NOMO-1 treated with dmso at 0.1 percent for 144 hours (cell line): ENCODE measurements around the gene PFKP.

Source experiments
- DNase-seq: peaks from one replicate; lab custom pipeline; 2025; ENCODE audit not compliant: unreplicated experiment; lab: John Stamatoyannopoulos, UW

PFKP gene

DNA sequence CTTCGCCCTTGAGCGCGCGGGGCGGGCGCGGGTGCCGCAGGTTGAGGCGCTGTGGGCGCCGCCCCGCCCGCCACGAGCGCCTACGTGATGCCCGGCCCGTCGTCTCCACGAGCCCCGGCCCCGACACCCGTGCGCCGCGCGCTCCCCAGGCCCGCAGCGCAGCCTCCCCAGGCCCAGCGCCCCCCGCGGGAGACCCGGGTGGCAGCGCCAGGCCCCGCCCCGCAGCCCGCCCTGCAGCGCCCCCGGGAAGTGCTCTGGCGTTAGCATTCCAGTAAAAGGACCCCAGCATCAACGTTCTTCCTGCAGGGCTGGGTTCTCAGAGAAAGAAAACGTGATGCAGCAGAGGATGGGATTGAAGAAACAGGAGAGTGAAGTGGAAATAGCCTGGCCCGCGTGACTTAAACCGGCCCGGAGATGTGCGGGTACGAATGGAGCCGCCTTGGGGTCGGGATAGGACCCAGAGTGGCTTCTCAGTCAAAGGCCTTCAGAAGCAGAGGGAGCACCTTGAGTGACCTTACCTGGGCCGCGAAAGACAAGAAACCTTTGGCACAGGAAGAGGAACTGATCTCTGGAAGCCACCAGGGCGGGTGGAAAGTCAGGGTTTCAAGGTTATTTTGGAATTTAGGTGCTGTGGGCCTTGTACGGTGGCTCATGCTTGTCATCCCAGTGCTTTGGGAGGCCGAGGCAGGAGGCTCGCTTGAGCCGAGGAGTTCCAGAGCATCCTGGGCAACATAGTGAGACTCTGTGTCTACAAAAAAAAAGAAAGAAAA is 1.8 kb downstream of the PFKP start:
- DNase-seq: no peak

- DNase-seq: no peak
Measured at GRCh38 chr10:3069876-3070275, 2.5 kb downstream of the PFKP start.

- no peak for DNase-seq
Measured at GRCh38 chr10:3071405-3072198, 4.3 kb downstream of the PFKP start.

DNA sequence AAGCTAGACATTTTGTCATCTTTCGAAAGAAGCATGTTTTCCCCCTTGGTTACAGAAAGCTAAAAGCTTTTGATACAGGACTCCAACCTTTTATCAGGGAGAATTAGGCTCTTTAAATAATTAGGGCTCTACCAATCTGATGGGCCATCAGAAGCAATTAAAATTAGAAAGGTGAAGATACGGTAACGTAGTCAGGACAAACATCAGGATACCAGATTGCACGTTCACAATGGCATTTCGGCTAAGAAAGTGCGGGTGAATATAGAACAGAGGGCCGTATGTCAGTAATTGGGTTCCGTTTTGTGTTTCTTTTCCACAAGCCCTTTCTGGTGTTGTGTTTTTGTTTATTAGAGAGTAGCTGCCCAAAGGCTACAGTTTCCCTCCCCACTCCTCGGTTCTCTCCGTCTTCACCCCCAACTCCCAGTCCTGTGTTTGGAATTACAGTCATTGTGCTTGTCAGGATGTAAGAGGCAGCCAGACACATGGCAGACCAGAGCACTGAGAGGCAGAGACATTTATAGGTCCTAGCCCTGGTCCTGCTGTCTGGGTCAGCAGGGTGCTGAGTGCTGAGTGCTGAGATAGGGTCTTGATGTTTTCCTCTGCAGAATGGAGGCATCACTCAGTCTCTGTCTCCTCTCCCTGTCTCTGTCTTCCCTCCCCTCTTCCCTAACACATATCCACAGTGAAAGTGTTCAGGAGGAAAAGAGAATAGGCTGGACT is 5.5 kb downstream of the PFKP start:
- DNase-seq: no peak

GRCh38 chr10:3074145-3074665 is 6.9 kb downstream of the PFKP start:
- DNase-seq: no peak

DNA sequence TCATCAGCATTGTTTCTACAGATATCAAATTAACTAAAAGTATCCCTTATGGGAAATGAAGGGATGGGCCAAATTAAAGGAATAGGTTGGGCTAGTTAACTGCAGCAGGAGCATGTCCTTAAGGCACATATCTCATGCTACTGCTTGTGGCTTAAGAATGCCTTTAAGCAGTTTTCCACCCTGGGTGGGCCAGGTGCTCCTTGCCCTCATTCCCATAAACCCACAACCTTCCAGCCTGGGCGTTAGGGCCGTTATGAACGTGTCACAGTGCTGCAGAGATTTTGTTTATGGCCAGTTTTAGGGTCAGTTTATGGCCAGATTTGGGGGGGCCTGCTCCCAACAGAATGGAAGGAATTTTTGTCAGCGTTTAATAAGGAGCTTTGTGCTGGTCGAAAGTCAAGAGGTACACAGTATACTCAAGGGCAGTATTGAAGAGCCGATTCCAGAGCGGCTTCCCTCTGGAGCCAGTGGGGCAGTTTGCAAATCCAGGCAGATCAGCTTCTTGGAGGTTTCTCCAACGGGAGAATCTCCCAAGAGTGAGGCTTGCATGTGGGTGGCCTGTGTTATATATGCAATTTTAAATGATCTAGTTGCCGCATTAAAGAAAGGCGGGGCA is 7.7 kb downstream of the PFKP start:
- no peak for DNase-seq

DNA sequence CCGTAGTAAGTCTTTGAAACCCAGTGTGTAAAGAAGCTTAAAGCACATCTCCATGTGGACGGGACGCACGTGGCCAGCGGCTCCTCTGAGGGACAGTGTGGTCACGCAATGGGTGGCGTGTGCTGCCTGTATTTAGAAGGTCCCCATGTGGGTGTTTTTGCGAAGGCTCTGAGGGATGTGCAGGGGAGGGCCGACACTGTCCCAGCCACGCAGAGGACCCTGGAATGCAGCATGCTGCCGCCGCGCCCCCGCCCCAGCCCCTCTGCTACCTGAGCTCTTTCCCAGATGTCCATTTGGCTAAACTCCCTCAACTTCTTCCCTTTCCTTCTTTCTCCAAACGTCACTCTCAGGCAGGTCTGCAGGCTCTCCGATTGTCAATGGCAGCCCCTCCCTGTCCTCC is 8.8 kb downstream of the PFKP start:
- no peak for DNase-seq

DNA sequence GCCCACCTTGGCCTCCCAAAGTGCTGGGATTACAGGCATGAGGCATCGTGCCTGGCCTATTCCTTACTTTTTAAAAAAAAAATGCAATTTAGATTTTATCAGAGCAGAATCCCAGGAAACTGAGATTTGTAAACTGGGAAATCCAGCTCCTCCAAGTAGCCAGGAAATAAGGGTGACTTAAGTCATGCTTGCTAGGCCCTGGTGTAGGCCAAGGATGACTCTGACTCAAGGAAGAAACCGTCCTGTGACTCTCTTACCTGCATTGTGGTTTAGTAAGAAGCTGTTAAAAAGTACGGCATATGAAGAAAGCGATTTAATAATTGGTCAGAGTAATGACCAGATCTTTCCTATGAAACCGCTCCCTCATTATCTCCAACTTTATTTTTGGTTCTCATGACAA is 10.2 kb downstream of the PFKP start:
- DNase-seq: no peak

- DNase-seq: no peak
Measured at GRCh38 chr10:3077940-3078630, 10.7 kb downstream of the PFKP start.

GRCh38 chr10:3081383-3081981 is 14.1 kb downstream of the PFKP start:
- no peak for DNase-seq

DNA sequence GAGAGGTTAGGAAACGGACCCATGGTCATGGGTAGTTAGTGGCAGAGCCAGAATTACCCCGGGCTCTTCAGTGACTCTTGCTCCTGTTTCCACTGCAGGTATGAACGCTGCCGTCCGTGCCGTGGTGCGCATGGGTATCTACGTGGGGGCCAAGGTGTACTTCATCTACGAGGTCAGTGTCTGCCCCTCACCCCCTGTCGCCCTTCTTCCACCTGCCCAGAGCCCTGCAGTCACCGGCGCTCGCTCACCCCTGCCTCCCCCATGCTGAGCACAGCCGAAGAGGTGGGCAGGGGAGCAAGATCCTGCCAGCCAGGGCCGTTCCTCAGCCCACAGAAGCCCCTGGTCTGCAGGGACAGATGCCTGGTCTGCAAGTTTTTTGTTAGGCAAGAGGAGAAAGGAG is 14.9 kb downstream of the PFKP start:
- no peak for DNase-seq

DNA sequence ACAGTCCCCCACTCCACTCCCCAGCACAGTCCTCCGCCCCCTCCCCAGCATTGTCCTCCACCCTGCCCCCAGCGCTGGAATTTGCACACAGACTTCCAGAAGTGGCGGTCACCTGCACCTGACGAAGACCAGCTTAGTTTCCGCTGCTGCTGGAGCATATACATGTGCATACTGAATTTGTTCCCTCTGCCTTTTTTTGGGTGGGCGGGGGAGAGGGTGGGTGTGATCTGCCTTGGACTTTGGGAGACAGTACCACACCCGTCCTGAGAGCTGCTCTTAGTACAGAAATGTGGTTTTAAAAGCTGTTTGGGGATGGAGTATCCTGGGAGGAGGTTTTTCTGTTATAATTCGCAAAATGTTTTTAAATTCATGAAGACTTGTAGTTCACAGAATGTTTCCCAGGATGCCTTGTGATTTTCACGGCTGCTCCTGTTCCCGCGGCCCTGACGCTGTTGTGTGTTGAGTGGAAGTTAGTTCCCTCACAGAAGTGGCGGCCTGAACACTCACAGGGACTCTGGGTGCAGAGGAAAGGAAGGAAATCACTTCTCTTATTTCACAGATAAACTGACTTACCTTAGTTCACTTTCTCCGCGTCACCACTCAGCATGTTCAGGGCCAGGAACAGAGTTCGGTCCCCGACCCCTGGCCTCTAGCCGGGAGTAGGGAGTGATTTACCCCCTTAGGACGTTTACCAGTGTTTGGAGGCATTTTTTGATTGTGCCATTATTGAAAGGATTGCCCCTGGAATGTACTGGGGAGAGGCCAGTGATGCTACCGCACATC is 18.6 kb downstream of the PFKP start:
- no peak for DNase-seq

- DNase-seq: no peak
Measured at GRCh38 chr10:3090388-3090787, 23.0 kb downstream of the PFKP start.

GRCh38 chr10:3090914-3091787 is 23.8 kb downstream of the PFKP start:
- no peak for DNase-seq

GRCh38 chr10:3091921-3092320 is 24.6 kb downstream of the PFKP start:
- no peak for DNase-seq

- no peak for DNase-seq
Measured at GRCh38 chr10:3093996-3094395, 26.6 kb downstream of the PFKP start.

- DNase-seq: no peak
Measured at GRCh38 chr10:3094609-3095036, 27.3 kb downstream of the PFKP start.

DNA sequence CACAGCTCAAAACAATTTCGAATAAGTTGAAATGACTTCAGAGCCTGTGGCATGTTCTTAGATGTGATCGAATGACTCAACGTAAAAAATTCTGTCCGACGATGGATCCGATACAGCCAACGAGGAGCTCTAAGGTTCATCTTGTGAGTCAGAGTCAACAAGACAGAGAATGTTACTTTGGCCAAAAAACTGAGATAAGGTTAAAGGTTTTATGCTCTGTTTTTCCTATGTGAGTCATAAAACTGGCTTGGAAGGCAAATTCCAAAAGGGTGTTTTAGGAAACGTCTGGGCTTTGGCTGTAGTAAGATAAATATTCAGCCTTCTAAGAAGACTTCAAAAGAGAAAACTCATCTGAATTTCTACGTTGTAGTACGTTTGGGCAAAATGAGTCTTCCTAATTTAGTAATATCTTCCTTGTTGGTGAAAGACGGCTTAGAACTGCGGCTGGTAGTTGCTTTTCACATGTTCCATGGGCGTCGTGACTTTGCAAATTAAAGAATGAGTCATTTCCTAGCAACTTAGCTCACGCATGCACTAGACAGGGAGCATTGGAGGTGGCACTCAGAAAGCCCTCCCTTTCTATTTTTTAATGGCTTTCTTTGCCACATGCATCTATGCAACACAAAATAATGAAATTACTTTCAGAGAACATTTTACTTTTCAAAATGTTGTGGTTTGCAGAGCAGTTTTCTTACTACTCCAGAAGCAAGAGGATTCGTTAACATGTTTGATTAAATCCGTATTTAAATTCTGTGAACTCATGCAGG is 28.2 kb downstream of the PFKP start:
- peak; percentile 77 for DNase-seq
